H9 (cell line): ENCODE data around the gene NRG2. TPM values are rescaled to one million over a fixed set of nuclear protein-coding genes. Genes with fewer than 3 reads are reported as not detected.

Experiments
- DNase-seq: peaks from one replicate; pipeline ENCODE4 v3.0.0-alpha.2; 2017
- H2AFZ ChIP-seq: one replicate; pipeline ENCODE4 v1.6.1; 2013; ENCODE audit warnings: mild to moderate bottlenecking, low read length, control low read depth, moderate library complexity
- H2AK5ac ChIP-seq: 2 replicates; pipeline ENCODE4 v1.6.1; 2013; ENCODE audit warnings: low read length, control low read depth, mixed read lengths; ENCODE audit not compliant: insufficient read length
- H2BK120ac ChIP-seq: one replicate; pipeline ENCODE4 v1.6.1; 2013; ENCODE audit warnings: low read depth, mild to moderate bottlenecking, low read length, control low read depth, inconsistent platforms; ENCODE audit not compliant: poor library complexity, severe bottlenecking
- H2BK12ac ChIP-seq: 2 replicates; pipeline ENCODE4 v1.6.1; 2013; ENCODE audit warnings: low read length, control low read depth, mixed read lengths, low read depth; ENCODE audit not compliant: insufficient read length
- H2BK15ac ChIP-seq: 2 replicates; pipeline ENCODE4 v1.6.1; 2013; ENCODE audit warnings: low read depth, low read length, control low read depth
- H2BK20ac ChIP-seq: one replicate; pipeline ENCODE4 v1.6.1; 2013; ENCODE audit warnings: low read depth, mild to moderate bottlenecking, low read length, control low read depth, inconsistent platforms; ENCODE audit not compliant: poor library complexity, severe bottlenecking
- H2BK5ac ChIP-seq: 2 replicates; pipeline ENCODE4 v1.6.1; 2013; ENCODE audit warnings: low read length, control low read depth, mixed read lengths; ENCODE audit not compliant: insufficient read length
- H3K14ac ChIP-seq: 2 replicates; pipeline ENCODE4 v1.6.1; 2013; ENCODE audit warnings: low read length, control low read depth; ENCODE audit not compliant: insufficient read depth
- H3K18ac ChIP-seq: 2 replicates; pipeline ENCODE4 v1.6.1; 2013; ENCODE audit warnings: low read depth, mild to moderate bottlenecking, mixed read lengths, low read length, control low read depth; ENCODE audit not compliant: insufficient read length
- H3K23ac ChIP-seq: 2 replicates; pipeline ENCODE4 v1.6.1; 2013; ENCODE audit warnings: low read length, control low read depth, mixed read lengths, low read depth; ENCODE audit not compliant: insufficient read length
- H3K23me2 ChIP-seq: 2 replicates; pipeline ENCODE4 v1.6.1; 2013; ENCODE audit warnings: low read depth, mild to moderate bottlenecking, mixed read lengths, low read length, control low read depth; ENCODE audit not compliant: insufficient read length, poor library complexity, severe bottlenecking
- H3K27ac ChIP-seq: 2 replicates; pipeline ENCODE4 v1.5.1; 2013; ENCODE audit warnings: low read length, control low read depth, mixed read lengths, low read depth; ENCODE audit not compliant: insufficient read length
- H3K27me3 ChIP-seq: 2 replicates; pipeline ENCODE4 v1.6.1; 2013; ENCODE audit warnings: low read length, control low read depth, inconsistent platforms; ENCODE audit not compliant: insufficient read depth
- H3K4ac ChIP-seq: 2 replicates; pipeline ENCODE4 v1.6.1; 2013; ENCODE audit warnings: low read depth, mild to moderate bottlenecking, control low read depth, inconsistent platforms, low read length, moderate library complexity
- H3K4me1 ChIP-seq: 2 replicates; pipeline ENCODE4 v1.6.1; 2013; ENCODE audit warnings: low read length, control low read depth, inconsistent platforms; ENCODE audit not compliant: insufficient read depth
- H3K4me2 ChIP-seq: 2 replicates; pipeline ENCODE4 v1.6.1; 2013; ENCODE audit warnings: low read length, control low read depth, mixed read lengths; ENCODE audit not compliant: insufficient read length, insufficient read depth
- H3K56ac ChIP-seq: 2 replicates; pipeline ENCODE4 v1.6.1; 2013; ENCODE audit warnings: low read depth, mild to moderate bottlenecking, mixed read lengths, low read length, control low read depth; ENCODE audit not compliant: insufficient read length
- H3K79me1 ChIP-seq: 2 replicates; pipeline ENCODE4 v1.6.1; 2013; ENCODE audit warnings: low read depth, mild to moderate bottlenecking, moderate library complexity, low read length, control low read depth, inconsistent platforms; ENCODE audit not compliant: insufficient read depth, poor library complexity, severe bottlenecking
- H3K79me2 ChIP-seq: 2 replicates; pipeline ENCODE4 v1.6.1; 2013; ENCODE audit warnings: low read length, control low read depth, inconsistent platforms; ENCODE audit not compliant: insufficient read depth
- H3K9ac ChIP-seq: 2 replicates; pipeline ENCODE4 v1.6.1; 2013; ENCODE audit warnings: low read length, control low read depth, mixed read lengths; ENCODE audit not compliant: insufficient read length; ENCODE audit errors: extremely low read depth
- H3K9me3 ChIP-seq: one replicate; pipeline ENCODE4 v1.6.1; 2013; ENCODE audit warnings: low read depth, low read length, inconsistent platforms; ENCODE audit not compliant: control insufficient read depth
- H3T11ph ChIP-seq: one replicate; pipeline ENCODE4 v1.6.1; 2013; ENCODE audit warnings: mild to moderate bottlenecking, low read length, control low read depth, inconsistent platforms
- H4K20me1 ChIP-seq: one replicate; pipeline ENCODE4 v1.6.1; 2013; ENCODE audit not compliant: control insufficient read depth, insufficient read length, insufficient read depth
- H4K5ac ChIP-seq: 2 replicates; pipeline ENCODE4 v1.6.1; 2013; ENCODE audit warnings: low read depth, mild to moderate bottlenecking, mixed read lengths, low read length, control low read depth; ENCODE audit not compliant: insufficient read length
- H4K8ac ChIP-seq: replicated peaks from 2 replicates; pipeline ENCODE4 v1.6.1; 2013; ENCODE audit warnings: low read length, control low read depth, mixed read lengths, low read depth; ENCODE audit not compliant: insufficient read length
- H4K91ac ChIP-seq: 2 replicates; pipeline ENCODE4 v1.6.1; 2013; ENCODE audit warnings: low read depth, mild to moderate bottlenecking, moderate library complexity, mixed read lengths, low read length, control low read depth; ENCODE audit not compliant: insufficient read length
- H3K27ac Mint-ChIP-seq, 3 experiments: 2 replicates in 2 of 3; 3 replicates in 1 of 3; pipeline ENCODE4 v1.8.0; 2020 to 2021; ENCODE audit warnings: mixed read lengths in 3 of 3, mild to moderate bottlenecking in 1 of 3, moderate library complexity in 1 of 3
- H3K27me3 Mint-ChIP-seq: 2 replicates; pipeline ENCODE4 v1.8.0; 2021; ENCODE audit warnings: low read depth, mild to moderate bottlenecking, moderate library complexity, mixed read lengths
- H3K36me3 Mint-ChIP-seq, 3 experiments: 2 replicates in 2 of 3; 3 replicates in 1 of 3; pipeline ENCODE4 v1.8.0; 2020 to 2021; ENCODE audit warnings: low read depth in 3 of 3, mixed read lengths in 3 of 3; ENCODE audit not compliant: insufficient read depth in 1 of 3
- H3K4me1 Mint-ChIP-seq, 2 experiments: 2 replicates each; pipeline ENCODE4 v1.8.0; 2020; ENCODE audit warnings: mixed read lengths in 2 of 2
- H3K4me3 Mint-ChIP-seq, 2 experiments: 2 replicates in 1 of 2; 3 replicates in 1 of 2; pipeline ENCODE4 v1.8.0; 2020 to 2021; ENCODE audit warnings: mild to moderate bottlenecking in 2 of 2, mixed read lengths in 2 of 2, moderate library complexity in 1 of 2
- H3K9me3 Mint-ChIP-seq, 2 experiments: 2 replicates in 1 of 2; 3 replicates in 1 of 2; pipeline ENCODE4 v1.8.0; 2020; ENCODE audit warnings: mild to moderate bottlenecking in 2 of 2, mixed read lengths in 2 of 2, moderate library complexity in 1 of 2
- WGBS: extraction: QIAGEN DNeasy Blood & Tissue Kit; methylation state at CpG from one replicate; pipeline ENCODE4 v1.1.7; 2013; ENCODE audit warnings: missing lambda C conversion rate, low lambda C conversion rate, mixed read lengths; ENCODE audit not compliant: insufficient read length; ENCODE audit errors: extremely low coverage; 5-methylcytosine and 5-hydroxymethylcytosine counted together
- total RNA-seq: library from RNA; stranded (reverse); gene quantifications from 2 replicates; pipeline ENCODE4 v1.2.1, GENCODE V29; 2021
- TF ChIP-seq, protein P1 (sequence below): fragments of 200-600 bp; sonication (generic); conservative IDR thresholded peaks from 3 replicates; pipeline ENCODE4 v1.8.0; 2021; ENCODE audit warnings: antibody characterized with exemption, mild to moderate bottlenecking

Gene NRG2
- total RNA-seq, 1 experiment from 2014 or later: not detected

DNA sequence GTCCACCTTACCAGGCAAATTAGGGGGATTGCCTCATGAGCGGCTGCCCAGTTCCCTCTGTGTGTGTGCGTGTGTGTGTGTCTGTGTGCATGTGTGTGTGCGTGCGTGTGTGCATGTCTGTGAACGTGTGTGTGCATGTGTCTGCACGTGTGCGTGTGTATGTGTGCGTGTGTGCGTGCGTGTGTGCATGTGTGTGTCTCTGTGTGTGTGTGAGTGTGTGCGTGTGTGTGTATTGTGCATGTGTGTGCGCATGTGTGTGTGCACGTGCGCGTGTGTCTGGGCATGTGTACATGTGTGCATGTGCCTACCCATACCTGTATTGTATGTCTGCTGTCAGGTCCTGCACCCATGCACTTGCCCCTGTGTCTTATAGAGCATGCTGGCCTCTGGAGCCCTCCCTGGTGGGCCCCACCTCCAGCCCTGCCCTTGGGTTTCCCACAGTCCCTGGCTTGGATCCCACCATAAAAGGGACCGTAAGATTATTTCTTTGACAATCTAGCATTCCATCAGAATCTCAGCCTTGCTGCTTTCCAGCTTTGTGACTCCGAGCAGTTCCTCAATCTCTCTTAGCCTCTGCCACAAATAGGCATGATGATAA lies 238.2 kb downstream of the NRG2 start:
- H3K27me3 Mint-ChIP-seq: peaks cover 59% of the 10 kb centered on the region
- H3T11ph ChIP-seq: no peak overlapping the region

More for the DNA sequence above, 238.2 kb downstream of the NRG2 start:
- Histone ChIP-seq H4K91ac (no peak overlapping the region), H3K4me1 (no peaks in the 10 kb centered on the region), H3K23ac (peak overlapping the region; percentile 4), H4K8ac (no peak overlapping the region), H3K4ac (no peak overlapping the region), H2BK12ac (no peak overlapping the region), H2BK5ac (no peak overlapping the region), H3K18ac (no peak overlapping the region), H2AFZ (no peak overlapping the region), H3K9ac (no peak overlapping the region), H2BK20ac (no peak overlapping the region), H3K27me3 (peaks cover 3% of the 10 kb centered on the region; the same call in 1 of the 2 replicates), H3K14ac (no peak overlapping the region), H4K5ac (no peak overlapping the region), H2AK5ac (no peak overlapping the region), H3K79me1 (no peaks in the 10 kb centered on the region), H3K27ac (no peak overlapping the region), H3K9me3 (no peaks in the 10 kb centered on the region), H2BK120ac (no peak overlapping the region), H2BK15ac (no peak overlapping the region), H3K79me2 (no peaks in the 10 kb centered on the region), H3K56ac (no peak overlapping the region), H3K23me2 (no peaks in the 10 kb centered on the region), H3K4me2 (no peak overlapping the region), H4K20me1 (no peaks in the 10 kb centered on the region)
- no peak for DNase-seq
- no peaks in the 10 kb centered on the region; a peak in 2 of 5 replicates for H3K9me3 Mint-ChIP-seq
- H3K4me3 Mint-ChIP-seq: no peak overlapping the region
- H3K4me1 Mint-ChIP-seq: 0 out of 4 replicates have a peak, but pooled peaks cover 2% of the 10 kb centered on the region in 2 experiments
- TF ChIP-seq, protein P1, sequence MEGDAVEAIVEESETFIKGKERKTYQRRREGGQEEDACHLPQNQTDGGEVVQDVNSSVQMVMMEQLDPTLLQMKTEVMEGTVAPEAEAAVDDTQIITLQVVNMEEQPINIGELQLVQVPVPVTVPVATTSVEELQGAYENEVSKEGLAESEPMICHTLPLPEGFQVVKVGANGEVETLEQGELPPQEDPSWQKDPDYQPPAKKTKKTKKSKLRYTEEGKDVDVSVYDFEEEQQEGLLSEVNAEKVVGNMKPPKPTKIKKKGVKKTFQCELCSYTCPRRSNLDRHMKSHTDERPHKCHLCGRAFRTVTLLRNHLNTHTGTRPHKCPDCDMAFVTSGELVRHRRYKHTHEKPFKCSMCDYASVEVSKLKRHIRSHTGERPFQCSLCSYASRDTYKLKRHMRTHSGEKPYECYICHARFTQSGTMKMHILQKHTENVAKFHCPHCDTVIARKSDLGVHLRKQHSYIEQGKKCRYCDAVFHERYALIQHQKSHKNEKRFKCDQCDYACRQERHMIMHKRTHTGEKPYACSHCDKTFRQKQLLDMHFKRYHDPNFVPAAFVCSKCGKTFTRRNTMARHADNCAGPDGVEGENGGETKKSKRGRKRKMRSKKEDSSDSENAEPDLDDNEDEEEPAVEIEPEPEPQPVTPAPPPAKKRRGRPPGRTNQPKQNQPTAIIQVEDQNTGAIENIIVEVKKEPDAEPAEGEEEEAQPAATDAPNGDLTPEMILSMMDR: no peak
- H3K36me3 Mint-ChIP-seq: no peaks in the 10 kb centered on the region
- no CpG with 5 or more reads among the region's 17 CpGs for WGBS
- H3K27ac Mint-ChIP-seq: no peak overlapping the region
